GM21529 (cell line): ENCODE results near the gene EDEM3.
"Not testable (repeated sequence)": the region's sequence is repeated elsewhere in the genome, so short reads cannot be mapped to it uniquely, and the experiment has no call there.

Experiments
- ATAC-seq: cut with Tn5 transposase; IDR thresholded peaks from one replicate; pipeline ENCODE4 v1.9.1; 2021; ENCODE audit not compliant: unreplicated experiment

The EDEM3 gene

GRCh38 chr1:184770181-184770979, 15.7 kb upstream of the EDEM3 start:
- no peak for ATAC-seq

GRCh38 chr1:184769241-184769640, 14.6 kb upstream of the EDEM3 start:
- ATAC-seq: no peak

- ATAC-seq: no peak
These were observed 13.8 kb upstream of the EDEM3 start for GRCh38 chr1:184768467-184768866.

GRCh38 chr1:184767591-184767990, 12.9 kb upstream of the EDEM3 start:
- no peak for ATAC-seq

GRCh38 chr1:184764483-184764882, 9.8 kb upstream of the EDEM3 start:
- ATAC-seq: no peak

- not testable (repeated sequence) for ATAC-seq
These were observed 8.9 kb upstream of the EDEM3 start for GRCh38 chr1:184763520-184763919.

- no peak for ATAC-seq
These were observed 7.4 kb upstream of the EDEM3 start for GRCh38 chr1:184761969-184762485.

GRCh38 chr1:184759651-184760050, 5.0 kb upstream of the EDEM3 start:
- no peak for ATAC-seq

- no peak for ATAC-seq
These were observed 4.5 kb upstream of the EDEM3 start for GRCh38 chr1:184759112-184759511.

- ATAC-seq: no peak
These were observed 3.2 kb upstream of the EDEM3 start for GRCh38 chr1:184757891-184758290.

- ATAC-seq: no peak
These were observed 2.7 kb upstream of the EDEM3 start for GRCh38 chr1:184757406-184757805.

GRCh38 chr1:184755226-184756065, 788 bp upstream of the EDEM3 start:
- no peak for ATAC-seq

- peak; percentile 12 for ATAC-seq
These were observed 816 bp downstream of the EDEM3 start for GRCh38 chr1:184753608-184754475.

- ATAC-seq: no peak
These were observed 1.5 kb downstream of the EDEM3 start for GRCh38 chr1:184753117-184753516.

GRCh38 chr1:184752656-184753055, 2.0 kb downstream of the EDEM3 start:
- no peak for ATAC-seq

- no peak for ATAC-seq
These were observed 5.9 kb downstream of the EDEM3 start for GRCh38 chr1:184748740-184749139.

- peak; percentile 81 for ATAC-seq
These were observed 7.3 kb downstream of the EDEM3 start for GRCh38 chr1:184747089-184747955.

GRCh38 chr1:184745929-184746638, 8.6 kb downstream of the EDEM3 start:
- peak; percentile 31 for ATAC-seq

- no peak for ATAC-seq
These were observed 9.5 kb downstream of the EDEM3 start for GRCh38 chr1:184745110-184745509.
